ENCODE data around the gene TMOD3. TPM values are rescaled to one million over a fixed set of nuclear protein-coding genes. Genes with fewer than 3 reads are reported as not detected.

Gene TMOD3
- total RNA-seq, 2 donors from 2014 or later, result 63.5 to 72.2 TPM

DNA sequence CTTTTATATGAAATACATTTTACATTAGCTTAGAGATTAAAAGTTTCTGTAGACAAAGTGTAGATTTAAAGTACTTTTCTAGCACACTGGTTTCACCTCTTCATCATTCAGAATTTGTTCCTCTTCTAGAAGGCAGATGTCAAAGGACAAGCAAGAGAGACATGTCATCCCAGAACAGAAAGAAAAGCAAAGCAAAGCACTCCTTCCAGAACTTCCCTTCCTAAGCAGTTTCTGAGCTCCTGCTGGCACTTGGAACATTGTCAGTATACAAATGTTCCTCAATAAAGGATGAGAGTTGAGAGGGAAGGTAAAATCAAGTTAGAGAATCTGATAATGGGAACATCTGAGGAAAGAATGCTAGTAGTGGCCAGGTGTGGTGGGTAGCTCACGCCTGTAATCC lies 26.2 kb downstream of the TMOD3 start:
- no peak for ATAC-seq
- intact Hi-C loops (cut with DNase I, micrococcal nuclease), result no loop called here

DNA sequence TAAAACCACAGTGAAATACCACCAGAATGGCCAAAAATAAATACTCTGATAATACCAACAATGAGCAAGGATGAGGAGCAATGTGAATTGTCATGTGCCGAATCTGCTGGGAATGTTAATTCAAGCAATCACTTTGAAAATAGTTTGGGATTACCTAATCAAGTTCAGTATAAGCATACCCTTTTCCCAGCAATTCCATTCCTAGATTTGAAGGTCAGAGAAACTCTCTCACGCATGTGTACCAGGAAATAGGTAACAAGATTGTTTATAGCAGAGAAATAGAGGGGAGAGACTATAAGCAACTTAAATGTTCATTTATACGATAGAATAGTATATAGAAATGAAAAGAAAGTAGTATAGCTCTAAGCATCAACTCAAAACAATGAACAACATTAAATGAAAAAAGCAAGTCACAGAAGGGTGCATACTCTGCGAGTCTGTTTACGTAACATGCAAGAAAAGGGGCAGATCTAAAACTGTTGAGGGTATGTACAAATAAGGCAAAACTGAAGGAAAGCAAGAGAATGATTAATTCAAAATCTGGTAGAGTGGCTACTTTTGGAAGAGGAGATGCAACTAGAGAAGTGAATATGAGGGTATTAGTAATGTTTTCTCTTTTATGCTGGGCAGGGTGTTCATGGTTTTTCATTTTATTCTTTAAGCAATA lies 27.4 kb downstream of the TMOD3 start:
- no peak for DNase-seq
- ATAC-seq, result no peak
- intact Hi-C loops (cut with DNase I, micrococcal nuclease), result no loop called here

More for the DNA sequence above, 26.2 kb downstream of the TMOD3 start:
- no peak for DNase-seq

DNA sequence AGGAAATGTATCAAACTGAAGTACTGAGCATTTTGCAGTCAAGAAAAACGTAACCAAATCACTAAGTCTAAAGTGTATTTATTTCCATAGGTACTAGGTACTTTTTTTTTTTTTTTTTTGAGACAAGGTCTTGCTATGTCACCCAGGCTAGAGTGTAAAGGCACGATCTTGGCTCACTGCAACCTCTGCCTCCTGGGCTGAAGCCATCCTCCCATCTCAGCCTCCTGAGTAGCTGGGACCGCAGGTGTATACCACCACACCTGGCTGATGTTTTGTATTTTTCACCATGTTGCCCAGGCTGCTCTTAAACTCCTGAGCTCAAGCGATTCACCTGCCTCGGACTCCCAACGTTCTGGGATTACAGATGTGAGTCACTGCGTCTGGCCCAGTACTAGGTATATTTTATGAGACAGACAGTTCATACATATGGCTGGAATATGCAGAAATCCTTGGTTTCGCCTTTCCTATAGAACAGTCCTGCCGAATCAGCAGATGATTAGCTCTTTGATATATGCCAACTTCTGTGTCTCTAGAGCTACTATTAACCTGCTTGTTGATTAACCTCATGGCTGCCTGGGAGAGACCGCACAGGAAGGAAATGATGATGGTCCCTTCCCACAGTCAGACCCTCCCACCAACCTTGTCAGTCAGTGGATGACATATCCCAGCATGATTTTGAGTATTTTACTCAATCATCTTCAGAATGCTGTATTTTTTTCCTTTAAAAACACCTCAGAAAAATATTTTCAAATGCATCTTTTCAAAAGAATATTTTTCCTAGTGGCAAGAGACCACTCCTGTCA lies 32.3 kb downstream of the TMOD3 start:
- DNase-seq, result no peak
- intact Hi-C loops (cut with DNase I, micrococcal nuclease), result no loop called here
- no peak for ATAC-seq

DNA sequence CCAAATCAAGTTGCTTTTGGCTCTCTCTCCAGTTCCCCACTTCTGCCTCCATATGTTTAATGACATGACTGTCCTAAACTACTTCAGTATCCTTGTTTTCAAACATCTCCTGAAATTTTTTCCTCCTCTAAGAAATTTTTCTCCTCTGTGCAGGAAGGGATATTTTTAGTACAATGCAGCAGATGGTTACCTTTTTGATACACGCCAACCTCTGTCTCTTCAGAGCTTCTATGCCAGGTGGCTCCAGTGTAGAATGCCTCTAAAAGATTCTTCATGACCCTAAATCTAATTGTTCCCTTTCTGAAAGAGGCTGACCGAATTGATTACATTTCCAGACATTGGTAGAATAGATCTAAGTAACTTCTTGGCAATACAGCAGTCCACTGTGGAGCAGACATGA lies 33.7 kb downstream of the TMOD3 start:
- intact Hi-C loops (cut with DNase I, micrococcal nuclease), result no loop called here
- no peak for DNase-seq
- ATAC-seq, result no peak

DNA sequence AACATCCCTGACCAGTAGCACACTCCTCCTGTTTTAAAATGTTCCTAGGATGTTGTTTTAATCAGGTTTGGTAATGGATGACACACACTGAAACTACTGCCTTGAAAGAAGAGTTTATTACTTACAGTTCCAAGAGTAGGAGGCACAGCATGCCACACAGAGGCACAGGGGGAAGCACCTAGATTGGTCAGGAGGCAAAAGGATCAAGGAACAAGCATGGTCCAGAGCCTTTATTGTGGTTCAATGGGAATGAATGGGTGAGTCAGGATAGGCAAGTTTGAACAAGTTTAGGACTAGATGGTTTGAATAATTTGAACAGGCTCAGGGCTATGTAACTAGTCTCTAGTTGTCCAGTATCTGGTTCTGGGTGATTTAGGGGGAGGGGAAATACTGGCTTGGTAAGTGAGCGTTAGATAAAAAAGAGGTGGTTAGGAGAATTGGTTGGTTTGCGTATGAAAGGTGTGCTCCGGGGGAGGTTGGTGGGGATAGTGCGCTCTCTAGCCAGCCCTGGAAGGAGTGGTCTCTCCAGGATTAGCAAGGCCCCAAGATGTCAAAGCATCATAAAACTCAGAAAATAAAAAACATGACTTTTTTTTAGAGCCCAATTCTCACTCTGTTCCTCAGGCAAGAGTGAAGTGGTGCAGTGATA lies 35.1 kb downstream of the TMOD3 start:
- ATAC-seq (no peak), DNase-seq (no peak)
- intact Hi-C loops (cut with DNase I, micrococcal nuclease), result no loop called here

DNA sequence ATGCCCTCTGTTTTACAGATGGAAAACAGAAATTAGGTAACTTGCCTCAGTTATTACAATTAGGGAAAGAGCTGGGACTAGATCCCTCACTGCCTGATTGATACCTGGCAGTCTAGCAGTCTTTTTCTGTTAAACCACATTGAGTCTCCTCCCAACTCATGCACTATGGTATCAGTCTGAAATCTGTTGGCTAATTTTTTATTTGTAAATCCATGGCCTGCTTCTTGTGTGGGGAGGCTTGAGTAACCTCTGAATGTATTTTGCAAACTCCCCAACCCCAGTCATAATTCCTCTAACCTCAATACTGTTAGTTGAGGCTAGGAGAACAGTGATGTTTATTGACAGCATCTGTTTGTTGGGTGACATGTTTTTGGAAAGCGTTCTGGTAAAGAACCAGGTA lies 35.9 kb downstream of the TMOD3 start:
- ATAC-seq (no peak), DNase-seq (no peak)
- intact Hi-C loops (cut with DNase I, micrococcal nuclease), result no loop called here

DNA sequence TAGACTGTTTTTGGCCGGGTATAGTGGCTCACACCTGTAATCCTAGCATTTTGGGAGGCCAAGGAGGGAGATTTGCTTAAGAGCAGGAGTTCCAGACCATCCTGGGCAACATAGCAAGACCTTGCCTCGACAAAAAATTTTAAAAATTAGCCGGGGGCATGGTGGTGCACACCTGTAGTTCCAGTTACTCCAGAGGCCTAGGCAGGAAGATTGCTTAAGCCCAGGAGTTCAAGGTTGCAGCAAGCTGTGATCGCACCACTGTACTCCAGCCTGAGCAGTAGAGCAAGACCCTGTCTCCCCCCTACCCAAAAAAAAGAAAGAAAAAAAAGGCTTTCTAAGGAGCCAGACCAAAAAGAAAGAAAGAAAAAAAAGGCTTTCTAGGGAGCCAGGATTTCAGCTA lies 36.7 kb downstream of the TMOD3 start:
- DNase-seq, result no peak
- intact Hi-C loops (cut with DNase I, micrococcal nuclease), result no loop called here
- ATAC-seq, result no peak

DNA sequence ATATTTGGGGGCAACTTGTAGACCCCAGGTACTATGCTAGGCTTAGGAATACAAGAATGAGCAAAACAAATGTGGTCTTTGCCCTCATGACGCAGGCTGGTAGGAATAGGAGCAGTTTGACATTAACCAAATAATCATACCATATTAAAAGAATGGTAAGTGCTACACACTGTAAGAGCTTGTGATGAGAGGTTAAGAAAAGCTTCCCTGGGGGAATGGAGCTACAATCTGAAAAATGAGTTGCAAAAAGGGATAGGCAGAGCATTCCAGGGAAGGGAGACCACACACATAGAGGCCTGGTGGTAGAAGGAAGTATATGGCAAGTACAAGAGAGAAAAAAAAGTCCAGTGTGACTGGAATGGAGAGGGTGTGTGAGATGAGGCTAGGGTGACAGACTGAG lies 37.3 kb downstream of the TMOD3 start:
- ATAC-seq (no peak), DNase-seq (no peak)
- intact Hi-C loops (cut with DNase I, micrococcal nuclease), result no loop called here

DNA sequence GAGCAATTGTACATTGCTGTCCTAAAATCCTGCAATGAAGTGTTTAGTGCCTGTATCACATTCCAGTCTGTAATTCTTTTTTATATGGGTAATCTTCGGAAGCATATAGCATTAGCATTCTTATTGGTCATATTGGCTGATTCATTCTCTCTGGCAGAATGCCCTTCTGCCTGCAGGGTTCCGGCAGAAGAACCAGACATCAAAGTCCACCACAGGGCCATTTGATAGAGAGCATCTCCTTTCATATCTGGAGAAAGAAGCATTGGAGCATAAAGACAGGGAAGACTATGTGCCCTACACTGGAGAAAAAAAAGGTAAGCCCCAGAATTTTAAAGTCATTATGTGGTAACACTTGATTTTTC lies 39.6 kb downstream of the TMOD3 start:
- DNase-seq (peak; percentile 36 to 53), ATAC-seq (peak; percentile 96)
- intact Hi-C loops (cut with DNase I, micrococcal nuclease), result no loop called here

DNA sequence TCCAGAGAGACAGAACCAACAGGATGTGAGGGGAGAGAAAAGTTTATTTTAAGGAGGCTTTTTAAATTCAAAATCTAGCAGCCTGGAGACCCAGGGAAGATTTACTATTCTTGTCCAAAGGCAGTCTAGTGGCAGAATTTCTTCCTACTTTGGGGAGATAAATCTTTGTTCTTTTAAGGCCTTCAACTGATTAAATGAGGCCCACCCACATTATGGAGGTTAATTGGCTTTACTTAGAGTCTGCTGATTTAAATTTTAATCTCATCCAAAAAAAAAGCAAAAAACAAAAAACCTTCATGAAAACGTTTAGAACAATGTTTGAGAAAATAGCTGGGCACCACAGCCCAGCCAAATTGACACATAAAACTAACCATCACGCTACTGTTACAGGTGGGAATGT lies 41.3 kb downstream of the TMOD3 start:
- DNase-seq (no peak), ATAC-seq (no peak)
- intact Hi-C loops (cut with DNase I, micrococcal nuclease), result no loop called here

DNA sequence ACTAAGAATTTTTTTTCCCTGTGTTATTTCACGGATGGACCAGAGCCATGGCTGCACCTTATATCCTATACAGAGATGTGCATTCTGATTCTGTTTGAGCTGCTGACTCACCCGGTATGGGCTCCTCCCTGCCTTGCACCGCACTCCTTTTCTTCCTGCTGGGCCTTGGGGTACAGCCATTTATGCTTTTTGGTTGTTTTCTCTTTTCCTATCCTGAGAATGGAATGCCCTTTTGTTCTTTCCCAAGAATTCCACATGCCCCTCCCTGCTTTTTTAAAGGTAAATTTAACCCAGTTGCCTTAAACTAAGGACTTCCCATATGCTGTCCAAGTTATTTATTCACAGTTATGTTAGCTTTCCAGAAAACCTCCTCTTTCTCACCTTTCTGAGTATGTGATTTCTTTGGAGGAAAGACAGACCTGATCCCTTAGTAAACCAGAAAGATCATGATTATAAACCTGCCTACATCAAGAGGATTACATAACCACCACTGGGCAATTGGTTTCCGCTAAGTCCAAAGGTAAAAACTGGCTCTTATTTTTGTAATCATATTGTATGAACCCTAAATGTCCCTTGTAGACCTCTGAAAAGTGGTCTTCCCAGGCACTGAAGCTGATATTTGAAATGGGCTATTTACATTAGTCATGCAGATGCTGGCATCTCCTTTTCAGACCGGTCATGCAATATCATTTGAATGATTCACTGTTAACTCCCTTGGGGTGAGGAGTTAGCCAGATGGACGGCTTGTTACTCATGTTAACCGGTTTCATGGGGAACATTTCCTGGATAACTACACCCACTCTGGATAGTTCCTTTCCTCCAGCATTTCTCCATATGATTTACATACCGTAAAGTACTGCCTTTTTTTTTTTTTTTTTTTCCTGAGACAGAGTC lies 45.5 kb downstream of the TMOD3 start:
- ATAC-seq (peak; percentile 74), DNase-seq (peak in 1 of 2 donors; percentile 40)
- intact Hi-C loops (cut with DNase I, micrococcal nuclease), result no loop called here

DNA sequence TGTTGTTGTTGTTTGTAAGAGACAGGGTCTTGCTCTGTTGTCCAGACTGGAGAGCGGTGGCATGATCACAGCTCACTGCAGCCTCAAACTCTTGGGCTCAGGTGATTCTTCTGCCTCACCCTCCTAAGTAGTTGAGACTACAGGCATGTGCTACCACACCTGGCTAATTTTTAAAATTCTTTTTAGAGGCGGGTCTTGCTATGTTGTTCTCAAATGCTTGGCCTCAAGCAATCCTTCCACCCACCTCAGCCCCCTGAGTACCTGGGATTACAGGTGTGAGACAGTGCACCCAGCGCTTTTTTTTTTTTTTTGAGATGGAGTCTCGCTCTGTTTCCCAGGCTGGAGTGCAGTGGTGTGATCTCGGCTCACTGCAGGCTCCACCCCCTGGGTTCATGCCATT lies 46.7 kb downstream of the TMOD3 start:
- intact Hi-C loops (cut with DNase I, micrococcal nuclease), result no loop called here
- DNase-seq, result no peak
- no peak for ATAC-seq

DNA sequence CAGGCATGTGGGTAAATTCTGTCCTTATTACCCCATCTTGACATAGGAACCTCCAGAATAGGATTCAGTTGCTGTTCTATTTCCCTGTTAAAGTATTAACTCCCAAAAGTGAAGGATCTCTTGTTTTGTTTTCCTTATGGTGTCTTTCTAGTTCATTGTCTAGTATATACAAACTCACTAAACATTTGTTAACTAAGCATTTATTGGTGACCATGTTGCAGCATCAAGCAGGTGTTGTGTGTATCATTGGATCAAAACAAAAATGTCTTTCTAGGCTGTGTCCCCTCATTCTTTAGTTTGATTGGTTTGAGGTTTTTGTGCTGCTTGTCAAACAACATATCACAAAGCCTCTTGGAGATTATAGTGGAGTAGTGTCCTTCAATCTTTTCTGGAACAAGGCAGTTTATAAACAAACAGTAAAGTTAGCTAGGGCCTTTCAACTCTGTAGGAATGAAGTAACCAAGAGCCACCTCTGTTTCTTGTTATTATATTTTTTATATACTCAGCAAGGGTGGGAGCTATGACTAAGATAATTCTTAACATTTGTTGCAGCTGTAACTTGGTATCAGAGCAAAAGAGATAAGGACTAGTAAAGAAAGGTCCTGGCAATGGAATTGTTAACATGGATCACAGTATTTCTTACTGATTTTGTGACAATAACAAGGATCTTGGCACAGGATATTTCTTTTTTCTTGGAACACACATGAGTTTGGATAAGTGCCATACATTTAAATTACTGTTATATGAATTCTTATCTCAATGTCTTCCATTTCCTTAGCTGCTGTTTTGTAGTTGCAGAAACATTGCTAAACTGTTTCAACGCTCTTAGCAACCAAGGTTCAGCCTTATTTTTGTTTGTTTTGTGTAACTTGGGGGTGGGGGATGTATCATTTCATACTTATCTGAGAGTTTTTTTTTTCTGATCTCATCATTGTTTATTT lies 49.3 kb downstream of the TMOD3 start:
- intact Hi-C loops (cut with DNase I, micrococcal nuclease), result no loop called here
- ATAC-seq (peak; percentile 61), DNase-seq (no peak)

DNA sequence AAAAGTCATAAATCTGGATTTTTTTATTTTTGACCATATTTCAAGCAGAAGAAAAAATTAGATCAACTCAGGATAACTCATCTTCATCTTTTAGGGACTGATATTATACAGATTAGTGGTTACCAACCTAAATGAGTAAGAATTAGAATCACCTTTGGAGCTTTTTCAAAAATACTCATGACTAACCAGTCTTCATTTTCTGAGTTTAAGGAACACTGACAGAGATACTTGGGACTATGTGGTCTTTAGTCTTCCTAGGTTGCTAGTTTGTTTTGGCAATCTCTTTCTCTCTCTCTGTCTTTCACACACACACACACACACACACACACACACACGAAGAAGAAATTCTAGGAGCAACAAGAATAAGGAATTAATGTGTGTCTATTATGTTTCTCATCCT lies 50.1 kb downstream of the TMOD3 start:
- no peak for ATAC-seq
- intact Hi-C loops (cut with DNase I, micrococcal nuclease), result no loop called here

DNA sequence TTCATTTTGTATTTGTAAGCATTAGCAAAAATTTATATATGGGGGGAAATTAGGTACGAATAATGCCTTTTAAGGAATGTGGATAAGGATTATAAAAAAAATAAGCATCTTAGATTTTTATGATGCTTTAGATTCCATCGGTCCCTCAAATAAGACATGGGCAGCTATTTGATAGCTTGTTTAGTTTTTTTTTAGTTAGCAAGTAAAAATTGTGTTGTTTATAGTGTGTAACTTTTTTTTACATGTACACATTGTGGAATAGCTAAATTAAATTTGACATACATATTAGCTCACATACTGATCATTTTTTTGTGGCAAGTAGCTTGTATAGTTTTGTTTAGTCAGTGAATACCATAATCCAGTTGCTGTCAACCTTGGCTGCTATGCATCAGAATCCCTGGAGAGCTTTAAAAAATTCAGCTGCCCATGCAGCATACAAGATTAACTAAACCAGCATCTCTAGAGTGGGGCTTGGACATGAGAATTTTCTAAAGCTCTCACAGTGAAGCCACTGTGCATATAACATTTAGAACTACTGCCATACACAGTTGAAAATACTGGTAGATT lies 53.9 kb downstream of the TMOD3 start:
- no peak for ATAC-seq
- intact Hi-C loops (cut with DNase I, micrococcal nuclease), result no loop called here
- DNase-seq, result no peak

More for the DNA sequence above, 50.1 kb downstream of the TMOD3 start:
- DNase-seq, result no peak

DNA sequence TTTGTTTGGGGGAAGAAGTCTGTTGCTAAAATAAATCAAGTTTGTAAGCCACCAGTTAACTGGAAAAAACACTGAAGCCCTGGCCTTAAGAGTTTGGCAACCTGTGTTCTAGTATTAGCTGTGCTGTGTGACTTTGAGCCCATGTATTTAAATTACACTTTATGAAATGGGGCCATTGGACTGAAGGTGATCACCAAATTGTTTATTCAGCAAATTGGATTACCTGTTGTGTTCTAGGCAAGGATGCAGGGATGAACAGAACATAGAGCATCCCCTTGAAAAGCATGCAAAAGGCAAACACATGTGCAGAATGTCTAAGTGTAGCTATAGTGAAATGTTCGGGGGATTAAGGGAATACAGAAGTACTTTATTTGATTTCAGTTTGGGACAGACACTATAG lies 54.6 kb downstream of the TMOD3 start:
- no peak for DNase-seq
- intact Hi-C loops (cut with DNase I, micrococcal nuclease), result no loop called here

DNA sequence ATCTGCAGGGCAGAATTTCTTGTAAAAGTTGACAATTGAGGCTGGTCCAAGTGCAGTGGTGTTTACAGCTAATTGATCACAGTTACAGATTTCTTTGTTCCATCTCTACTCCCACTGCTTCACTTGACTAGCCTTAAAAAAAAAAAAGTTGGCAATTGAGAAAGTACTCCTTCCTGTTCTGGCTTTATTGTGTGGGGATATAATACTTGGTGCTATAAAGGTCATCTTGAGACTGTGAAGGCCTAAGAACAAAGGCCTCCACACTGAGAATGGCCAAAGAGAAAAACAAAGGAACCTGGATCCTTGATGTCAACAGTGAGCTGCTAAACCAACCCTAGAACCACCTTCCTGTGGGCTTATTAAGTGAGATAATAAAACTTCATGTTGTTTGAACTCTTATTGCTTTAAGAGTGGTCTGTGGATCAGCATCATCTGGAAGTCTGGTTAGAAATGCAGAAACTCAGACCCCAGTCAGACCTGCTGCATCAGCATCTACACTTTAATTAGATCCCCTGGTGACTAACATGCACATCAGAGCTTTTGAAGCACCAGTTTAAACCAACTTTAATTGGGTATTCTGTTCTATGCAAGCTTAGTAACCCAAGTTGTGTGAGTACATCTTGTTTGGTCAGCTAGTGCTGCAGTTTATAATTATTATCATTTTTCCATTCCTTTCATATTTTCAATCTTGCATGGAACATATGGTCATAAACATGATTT lies 55.2 kb downstream of the TMOD3 start:
- no peak for DNase-seq
- ATAC-seq, result peak; percentile 72

More for the DNA sequence above, 54.6 kb downstream of the TMOD3 start:
- no peak for ATAC-seq

More for the DNA sequence above, 55.2 kb downstream of the TMOD3 start:
- intact Hi-C loops (cut with DNase I, micrococcal nuclease), result no loop called here

Data from left colon (tissue), 2 donors.